H7 (cell line): ENCODE measurements around the gene RAB26. TPM values are rescaled to one million over a fixed set of nuclear protein-coding genes. Genes with fewer than 3 reads are reported as not detected.
A peak's percentile ranks its signal among the peaks of the same experiment; 100 is the strongest.
"Not testable (repeated sequence)": the region's sequence is repeated elsewhere in the genome, so short reads cannot be mapped to it uniquely, and the experiment has no call there.

Source experiments
- DNase-seq: peaks from one replicate; pipeline ENCODE4 v3.0.0; 2012
- H3K27me3 ChIP-seq: 2 replicates; pipeline ENCODE4 v1.6.0; 2011; ENCODE audit warnings: mild to moderate bottlenecking, low read length; ENCODE audit not compliant: control insufficient read depth, insufficient read depth
- H3K36me3 ChIP-seq: replicated peaks from 2 replicates; pipeline ENCODE4 v1.5.1; 2011; ENCODE audit warnings: low read length; ENCODE audit not compliant: control insufficient read depth, insufficient read depth
- H3K4me3 ChIP-seq: 2 replicates; pipeline ENCODE4 v1.5.1; 2011; ENCODE audit warnings: low read depth, mild to moderate bottlenecking, control low read depth, low read length, moderate library complexity; ENCODE audit not compliant: insufficient read depth
- total RNA-seq: library from RNA; depleted of rRNA; stranded (reverse); fragments of >200 nt; shearing (Covaris generic); gene quantifications from 2 replicates; pipeline ENCODE4 v1.2.3, GENCODE V29; 2014

RAB26 gene
- total RNA-seq, 1 experiment from 2014 or later, result 10.7 TPM

GRCh38 chr16:2111412-2112335, 36.8 kb upstream of the RAB26 start:
- DNase-seq, H3K4me3 ChIP-seq, H3K27me3 ChIP-seq, H3K36me3 ChIP-seq: not testable (repeated sequence)

GRCh38 chr16:2112539-2113106, 35.8 kb upstream of the RAB26 start:
- not testable (repeated sequence) for DNase-seq, H3K36me3 ChIP-seq, H3K4me3 ChIP-seq, H3K27me3 ChIP-seq

GRCh38 chr16:2114225-2114624, 34.2 kb upstream of the RAB26 start:
- not testable (repeated sequence) for H3K4me3 ChIP-seq, H3K27me3 ChIP-seq, H3K36me3 ChIP-seq, DNase-seq

DNA sequence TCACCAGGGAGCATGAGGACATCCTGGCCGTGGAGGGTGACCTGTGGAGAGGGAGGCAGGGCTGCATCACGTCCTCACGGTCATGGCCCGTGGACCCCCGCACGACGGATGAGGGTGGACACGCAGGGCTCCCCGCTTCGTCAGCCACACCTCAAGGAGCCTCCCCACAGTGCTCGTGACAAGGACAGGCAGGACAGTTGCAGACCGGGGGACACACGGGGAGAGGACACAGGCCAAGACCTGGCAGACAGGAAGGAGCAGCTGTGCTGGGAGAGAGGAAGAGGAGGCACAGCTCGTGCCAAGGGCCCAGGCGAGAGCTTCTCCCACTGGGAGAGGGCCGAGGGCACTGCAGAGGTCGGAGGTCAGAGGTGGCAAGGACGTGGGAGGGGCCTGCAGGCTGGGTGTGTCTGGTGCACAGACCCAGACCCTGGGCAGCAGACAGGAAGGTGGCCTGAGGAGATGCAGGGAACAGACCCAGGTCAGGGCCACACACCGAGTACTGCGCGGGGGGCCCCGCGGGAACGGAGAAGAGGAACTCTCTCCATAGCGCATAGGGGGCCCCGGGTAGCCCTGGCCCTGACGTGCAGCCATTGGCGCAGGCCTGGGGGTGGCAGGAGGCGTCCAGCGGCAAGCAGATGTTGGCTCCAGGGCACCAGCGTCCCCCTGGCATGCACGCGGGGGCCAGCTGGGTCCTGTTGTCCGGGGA, 33.4 kb upstream of the RAB26 start:
- H3K27me3 ChIP-seq, H3K4me3 ChIP-seq, DNase-seq, H3K36me3 ChIP-seq: not testable (repeated sequence)

DNA sequence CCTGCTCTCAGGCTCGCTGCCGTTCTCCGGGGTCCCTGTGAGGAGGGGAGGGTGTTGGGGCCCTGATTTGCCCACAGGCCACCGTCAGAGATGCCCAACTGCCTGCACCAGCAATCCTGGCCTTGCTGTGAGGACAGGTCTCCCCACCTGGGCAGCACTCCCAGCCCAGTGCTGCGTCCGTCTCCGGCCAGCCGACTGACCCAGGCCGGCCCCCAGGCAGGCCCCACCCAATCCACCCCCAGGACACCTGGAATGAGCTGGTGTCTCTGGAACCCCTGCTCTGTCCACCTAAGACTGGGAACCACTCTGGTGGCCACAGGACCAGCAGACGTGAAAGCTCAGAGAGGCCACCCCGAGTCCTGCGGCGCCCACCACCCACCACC, 32.8 kb upstream of the RAB26 start:
- no peak overlapping the region for H3K4me3 ChIP-seq
- peak; percentile 45 for DNase-seq
- no peaks in the 10 kb centered on the region for H3K27me3 ChIP-seq
- H3K36me3 ChIP-seq, result no peaks in the 10 kb centered on the region; the same call in 1 of the 2 replicates

DNA sequence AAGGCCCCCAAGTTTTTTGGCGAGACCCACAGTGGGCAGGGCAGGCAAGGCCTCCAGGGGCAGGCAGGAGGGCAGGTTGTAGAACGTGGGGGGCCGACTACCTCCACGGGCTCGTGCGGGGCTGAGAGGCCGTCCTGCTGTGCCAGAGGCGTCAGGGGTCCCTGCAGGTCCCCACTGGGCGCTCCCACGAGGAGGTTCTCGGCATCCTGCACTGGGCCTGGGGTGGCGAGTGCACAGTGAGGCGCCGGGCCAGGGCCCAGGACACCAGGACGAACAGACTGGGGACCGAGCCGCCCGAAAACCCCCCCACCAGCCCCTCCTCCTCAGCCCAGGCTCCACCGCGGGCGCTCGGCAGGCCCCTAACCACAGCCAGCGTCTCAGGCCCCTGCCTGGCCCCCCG, 32.0 kb upstream of the RAB26 start:
- DNase-seq, H3K36me3 ChIP-seq, H3K27me3 ChIP-seq: not testable (repeated sequence)

DNA sequence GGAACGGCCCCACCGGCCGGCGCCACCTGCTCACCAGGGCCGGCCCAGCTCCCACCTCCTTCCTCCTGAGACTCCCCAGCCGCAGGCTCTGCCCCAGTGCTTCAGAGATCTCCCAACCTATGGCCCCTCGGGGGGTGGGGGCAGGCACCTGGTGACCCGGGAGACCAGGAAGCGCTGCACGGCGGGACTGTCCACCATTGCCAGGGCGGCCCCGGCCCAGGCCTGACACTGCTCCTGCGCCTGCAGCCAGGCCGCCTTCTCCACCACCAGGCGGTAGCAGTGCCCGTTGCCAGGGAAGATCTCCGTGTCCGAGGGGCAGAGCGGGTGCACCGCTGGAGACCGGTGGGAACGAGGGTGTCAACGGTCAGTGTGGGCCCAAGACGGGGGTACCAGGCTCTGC, 31.1 kb upstream of the RAB26 start:
- not testable (repeated sequence) for H3K4me3 ChIP-seq, H3K36me3 ChIP-seq, H3K27me3 ChIP-seq, DNase-seq

More for the DNA sequence above, 32.0 kb upstream of the RAB26 start:
- not testable (repeated sequence) for H3K4me3 ChIP-seq

GRCh38 chr16:2117960-2118722, 30.3 kb upstream of the RAB26 start:
- H3K27me3 ChIP-seq, H3K4me3 ChIP-seq: not testable (repeated sequence)

GRCh38 chr16:2121325-2121724, 27.1 kb upstream of the RAB26 start:
- DNase-seq, result peak; percentile 59
- not testable (repeated sequence) for H3K36me3 ChIP-seq, H3K27me3 ChIP-seq, H3K4me3 ChIP-seq

More at GRCh38 chr16:2117960-2118722, 30.3 kb upstream of the RAB26 start:
- H3K36me3 ChIP-seq, DNase-seq: not testable (repeated sequence)

GRCh38 chr16:2121853-2122252, 26.6 kb upstream of the RAB26 start:
- no peaks in the 10 kb centered on the region for H3K27me3 ChIP-seq
- no peak for DNase-seq
- H3K36me3 ChIP-seq, result no peaks in the 10 kb centered on the region
- H3K4me3 ChIP-seq, result no peak overlapping the region

DNA sequence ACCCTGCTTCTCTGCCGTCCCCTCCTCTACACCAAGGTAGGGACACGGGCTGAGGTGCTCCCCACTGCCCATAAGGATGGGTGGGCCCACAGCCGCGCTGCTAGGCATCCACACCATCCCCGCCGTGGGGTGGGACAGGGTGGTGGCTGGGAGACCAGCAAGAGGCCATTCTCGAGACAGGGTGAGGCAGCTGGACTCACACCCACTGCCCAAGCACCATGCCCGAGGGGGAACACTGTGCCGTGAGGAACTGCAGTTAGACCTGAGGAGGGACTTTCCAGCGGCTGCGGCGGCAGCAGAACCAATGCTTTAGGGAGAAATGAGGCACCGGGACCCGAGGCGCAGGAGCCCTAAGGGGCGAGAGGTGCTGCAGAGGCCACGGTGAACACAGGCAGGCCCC, 26.0 kb upstream of the RAB26 start:
- DNase-seq, result no peak
- H3K4me3 ChIP-seq, result no peak overlapping the region
- H3K36me3 ChIP-seq, result no peaks in the 10 kb centered on the region
- no peaks in the 10 kb centered on the region for H3K27me3 ChIP-seq

- not testable (repeated sequence) for DNase-seq, H3K36me3 ChIP-seq, H3K4me3 ChIP-seq, H3K27me3 ChIP-seq
Measured at GRCh38 chr16:2122934-2123683, 25.3 kb upstream of the RAB26 start.

DNA sequence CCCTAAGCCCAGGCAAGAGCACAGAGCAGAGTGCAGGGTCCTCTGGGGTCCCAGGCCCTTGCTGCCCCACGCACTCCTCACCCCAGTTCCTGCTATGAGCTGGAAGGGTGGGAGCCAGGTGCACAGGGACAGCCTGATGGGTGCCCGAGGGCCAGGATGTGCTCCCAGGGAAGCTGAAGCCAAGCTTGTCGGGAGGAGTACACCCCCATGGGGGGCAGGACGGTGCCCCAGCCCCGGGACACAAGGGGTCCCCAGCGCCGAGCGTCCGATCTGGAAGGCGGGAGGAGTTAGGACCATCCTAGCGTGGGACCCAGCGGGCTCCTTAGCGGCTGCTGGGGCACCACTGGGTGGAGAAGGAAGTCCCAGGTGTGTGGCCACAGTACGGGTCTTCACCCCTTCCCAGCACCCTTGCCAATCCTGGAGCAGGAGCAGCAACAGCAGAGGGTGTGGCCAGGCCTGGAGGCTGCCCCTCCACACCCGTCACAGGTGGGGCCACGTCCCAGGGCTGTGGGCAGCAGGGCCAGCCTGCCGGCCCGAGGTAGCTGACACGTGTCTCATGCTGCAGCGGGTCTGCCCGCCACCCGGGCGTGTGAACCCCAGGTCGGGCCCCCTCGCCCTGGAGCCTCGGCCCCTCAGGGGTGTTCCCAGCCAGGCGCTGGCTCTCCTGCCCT, 24.6 kb upstream of the RAB26 start:
- not testable (repeated sequence) for H3K4me3 ChIP-seq, DNase-seq, H3K27me3 ChIP-seq, H3K36me3 ChIP-seq
